GM04503 (cell line): ENCODE measurements around the gene EMX1.
A peak's percentile ranks its signal among the peaks of the same experiment; 100 is the strongest.

ENCODE experiments used
- DNase-seq: peaks from one replicate; pipeline ENCODE4 v3.0.0-alpha.2; 2012; ENCODE audit warnings: low read depth

Gene EMX1

DNA sequence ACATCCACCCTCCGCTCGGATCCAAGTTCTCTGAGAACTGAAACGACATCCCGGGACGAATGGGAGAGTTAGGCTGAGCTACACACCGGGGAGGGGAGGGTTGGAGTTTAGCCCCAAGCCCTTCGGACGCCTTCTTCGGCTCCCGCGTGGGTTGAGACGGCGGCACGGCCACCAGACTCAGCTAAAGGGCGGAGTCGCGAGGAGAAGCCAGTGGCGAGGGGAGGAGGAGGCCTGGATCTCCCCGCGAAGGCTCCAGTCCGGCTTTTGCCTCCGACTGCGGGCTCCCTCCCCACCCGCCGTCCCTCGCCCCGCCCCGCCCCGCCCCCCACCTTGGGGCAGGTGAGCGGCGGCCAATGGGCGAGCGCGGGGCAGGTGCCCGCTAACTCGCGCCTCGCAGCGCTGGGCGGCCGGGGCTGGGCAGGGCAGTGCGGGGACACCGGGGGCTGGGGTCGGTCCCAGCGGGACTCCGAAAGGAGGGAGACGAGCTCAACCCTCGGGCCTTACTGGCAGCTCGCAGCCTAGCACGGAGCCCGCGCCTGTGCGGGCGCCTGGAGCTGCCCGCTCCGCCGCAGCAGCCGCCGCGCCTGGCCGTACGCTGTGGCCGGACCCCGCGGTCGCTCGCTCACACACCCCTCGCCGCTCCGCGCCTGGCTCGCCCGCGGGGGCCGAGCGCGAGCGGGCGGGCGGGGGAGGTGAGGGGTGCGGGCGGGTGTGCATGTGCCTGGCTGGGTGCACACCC lies at the start of gene EMX1:
TSS of gene EMX1 (plus strand) at position 382 of the 739 bp plus-strand sequence. CDS start at position 716, 334 bp downstream.
- no peak for DNase-seq

GRCh38 chr2:72871060-72871459 lies 46.3 kb upstream of the EMX1 start:
- no peak for DNase-seq

- DNase-seq = no peak
Measured at GRCh38 chr2:72871880-72872279, 45.4 kb upstream of the EMX1 start.

GRCh38 chr2:72883356-72883962 lies 33.9 kb upstream of the EMX1 start:
- no peak for DNase-seq

GRCh38 chr2:72886505-72887031 lies 30.8 kb upstream of the EMX1 start:
- DNase-seq = no peak

DNA sequence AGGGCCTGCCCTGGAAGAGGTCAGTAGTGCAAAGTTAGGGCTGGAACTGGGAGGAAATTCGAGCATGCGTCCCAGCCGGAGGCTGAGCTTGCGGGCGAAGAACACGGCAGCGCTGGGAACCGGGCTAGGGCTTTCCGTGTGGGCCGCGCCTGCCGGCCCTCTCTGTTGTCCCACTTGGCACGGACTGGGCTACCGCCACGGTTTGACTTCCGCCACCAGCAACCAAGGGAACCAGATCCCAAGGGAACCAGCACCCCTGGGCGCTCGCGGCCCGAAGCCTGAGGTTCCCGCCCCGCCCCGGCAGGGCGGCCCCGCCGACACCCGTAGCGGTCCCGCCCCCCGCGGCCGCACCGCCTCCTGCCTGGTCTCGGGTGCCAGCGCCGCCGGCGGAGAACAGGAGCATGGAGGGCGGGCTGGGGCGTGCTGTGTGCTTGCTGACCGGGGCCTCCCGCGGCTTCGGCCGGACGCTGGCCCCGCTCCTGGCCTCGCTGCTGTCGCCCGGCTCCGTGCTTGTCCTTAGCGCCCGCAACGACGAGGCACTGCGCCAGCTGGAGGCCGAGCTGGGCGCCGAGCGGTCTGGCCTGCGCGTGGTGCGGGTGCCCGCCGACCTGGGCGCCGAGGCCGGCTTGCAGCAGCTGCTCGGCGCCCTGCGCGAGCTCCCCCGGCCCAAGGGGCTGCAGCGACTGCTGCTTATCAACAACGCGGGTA lies 30.1 kb upstream of the EMX1 start, which contains the start of gene SPR:
TSS of gene SPR (plus strand) at position 377 of the 708 bp plus-strand sequence. CDS start at position 402, 25 bp downstream.
- DNase-seq = peak; percentile 27

DNA sequence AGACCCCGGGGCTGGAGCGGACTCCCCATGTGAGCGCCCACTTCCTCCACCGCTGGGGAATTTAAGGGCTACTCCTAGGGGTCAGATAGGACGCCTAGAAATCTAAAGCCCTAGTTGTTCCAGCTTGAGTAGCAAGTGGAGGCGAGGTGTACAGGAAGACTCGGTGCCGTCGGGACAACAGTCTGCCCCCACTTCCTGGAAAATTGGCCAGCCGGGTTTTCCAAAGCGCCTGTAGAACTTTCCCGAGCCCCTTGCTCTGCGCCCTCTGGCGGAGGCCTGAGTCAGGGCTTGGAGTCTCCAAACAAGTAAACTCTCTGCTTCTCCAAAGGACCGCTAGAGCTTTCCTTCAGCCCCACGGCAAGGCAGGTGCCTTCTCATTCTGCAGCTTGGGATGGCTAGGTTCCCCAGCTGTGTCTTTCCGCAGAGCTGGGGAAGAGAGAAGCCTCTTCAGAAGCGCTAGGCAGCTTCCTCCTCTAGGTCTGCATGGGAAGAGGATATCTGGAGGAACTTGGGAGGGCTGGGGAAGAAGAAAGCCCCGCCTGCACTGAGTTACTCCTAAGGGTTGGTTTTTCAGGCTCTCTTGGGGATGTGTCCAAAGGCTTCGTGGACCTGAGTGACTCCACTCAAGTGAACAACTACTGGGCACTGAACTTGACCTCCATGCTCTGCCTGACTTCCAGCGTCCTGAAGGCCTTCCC lies 29.4 kb upstream of the EMX1 start:
- peak; percentile 42 for DNase-seq

DNA sequence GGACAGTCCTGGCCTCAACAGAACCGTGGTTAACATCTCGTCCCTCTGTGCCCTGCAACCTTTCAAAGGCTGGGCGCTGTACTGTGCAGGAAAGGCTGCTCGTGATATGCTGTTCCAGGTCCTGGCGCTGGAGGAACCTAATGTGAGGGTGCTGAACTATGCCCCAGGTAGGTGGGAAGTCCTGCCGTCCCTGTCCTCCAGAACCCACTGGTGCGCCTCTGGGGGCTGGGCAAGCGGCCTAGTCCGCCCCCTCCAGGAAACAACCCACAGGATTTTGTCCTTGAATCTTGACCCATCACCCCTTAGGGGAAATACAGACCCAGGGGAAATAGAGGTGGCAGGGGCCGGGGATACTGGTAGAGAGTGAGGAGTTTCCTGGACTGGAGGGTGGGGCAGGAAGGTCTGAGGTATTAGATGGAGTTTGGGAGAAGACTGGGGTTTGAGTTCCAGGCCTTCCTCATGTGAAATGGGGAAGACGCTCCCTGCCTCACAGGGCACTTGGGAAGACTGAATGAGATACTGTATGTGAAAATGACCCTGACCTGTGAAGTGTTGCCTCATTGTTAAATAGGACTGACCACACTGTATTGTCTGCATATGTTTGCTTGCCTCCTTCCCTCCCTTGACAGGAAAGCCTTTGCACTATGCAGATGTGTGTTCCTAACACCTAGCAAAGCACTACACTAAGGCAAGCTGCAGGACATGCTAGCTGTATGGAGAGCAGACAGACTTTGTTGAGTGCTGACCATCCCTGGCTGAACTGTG lies 28.7 kb upstream of the EMX1 start:
- DNase-seq = no peak

DNA sequence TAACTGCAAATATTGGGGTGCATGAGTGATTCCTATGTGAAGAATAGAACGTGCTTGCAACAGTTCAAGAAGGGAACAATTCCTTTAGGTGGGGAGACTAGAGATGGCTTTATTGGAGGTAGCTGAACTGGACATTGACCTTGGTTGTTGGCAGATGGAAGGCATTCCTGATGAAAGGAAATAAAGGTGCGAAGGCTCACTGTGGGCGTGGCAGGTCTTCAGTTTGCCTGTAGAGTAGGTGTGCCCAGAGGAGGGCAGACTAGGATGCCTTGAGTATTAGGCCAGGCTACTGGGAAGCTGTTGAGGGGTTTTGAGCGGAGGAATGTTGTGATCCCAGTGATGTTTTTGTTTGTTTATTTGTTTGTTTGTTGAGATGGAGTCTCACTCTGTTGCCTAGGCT lies 27.3 kb upstream of the EMX1 start:
- DNase-seq = no peak

- DNase-seq = no peak
Measured at GRCh38 chr2:72891091-72891818, 26.1 kb upstream of the EMX1 start.

DNA sequence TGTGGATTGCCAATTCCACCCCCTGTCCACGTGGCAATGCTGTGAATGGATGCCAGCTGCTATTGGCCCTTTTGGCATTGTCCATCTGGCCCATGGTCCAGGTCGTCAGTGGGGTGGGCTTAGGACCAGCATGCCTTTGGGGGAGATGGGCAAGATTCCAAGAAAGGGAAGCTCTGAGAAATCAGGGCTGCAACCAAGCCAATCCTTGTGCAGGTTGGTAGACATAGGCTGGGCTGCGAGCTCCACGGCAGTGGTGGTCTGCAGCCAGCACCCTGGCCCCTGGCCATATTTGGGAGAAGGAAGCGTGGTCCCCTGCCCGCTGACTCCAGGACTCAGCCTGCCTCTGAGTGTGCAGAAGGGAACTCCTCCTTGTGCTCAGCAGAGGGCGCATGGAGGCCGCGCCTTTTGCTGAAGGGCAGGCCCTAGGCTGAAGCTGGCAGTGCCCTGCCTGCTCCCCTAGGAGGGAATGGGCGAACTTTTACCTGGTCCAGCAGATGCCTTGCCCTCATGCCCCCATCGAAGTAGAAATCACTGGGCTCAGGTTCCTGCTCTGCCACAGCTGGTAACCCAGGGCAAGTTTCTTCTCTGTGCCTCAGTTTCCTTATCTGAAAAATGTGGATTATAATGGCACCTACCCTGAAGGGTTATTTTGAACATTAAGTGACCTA lies 24.7 kb upstream of the EMX1 start:
- DNase-seq = no peak

GRCh38 chr2:72893594-72894319 lies 23.6 kb upstream of the EMX1 start:
- no peak for DNase-seq

DNA sequence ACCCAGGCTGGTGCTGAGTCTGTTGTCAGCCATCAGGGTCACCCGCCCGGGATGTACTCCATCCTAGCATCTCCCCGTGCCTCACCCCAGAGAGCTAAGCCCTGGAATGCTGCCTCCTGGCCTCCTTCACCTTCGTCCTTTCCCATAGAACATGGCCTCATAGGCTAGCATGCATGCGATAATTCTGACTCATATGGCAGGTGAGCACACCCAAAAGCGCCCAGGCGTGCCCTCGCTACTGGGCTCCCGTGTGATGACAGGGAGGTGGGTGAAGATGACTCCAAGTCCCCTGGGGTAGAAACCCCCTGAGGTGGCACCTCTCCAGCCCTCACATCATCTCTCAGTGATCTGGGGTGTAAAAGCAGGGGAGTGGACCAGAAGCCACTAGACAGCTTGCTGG lies 22.8 kb upstream of the EMX1 start:
- DNase-seq = no peak

GRCh38 chr2:72895154-72895553 lies 22.2 kb upstream of the EMX1 start:
- no peak for DNase-seq

- peak; percentile 17 for DNase-seq
Measured at GRCh38 chr2:72895759-72896281, 21.5 kb upstream of the EMX1 start.

DNA sequence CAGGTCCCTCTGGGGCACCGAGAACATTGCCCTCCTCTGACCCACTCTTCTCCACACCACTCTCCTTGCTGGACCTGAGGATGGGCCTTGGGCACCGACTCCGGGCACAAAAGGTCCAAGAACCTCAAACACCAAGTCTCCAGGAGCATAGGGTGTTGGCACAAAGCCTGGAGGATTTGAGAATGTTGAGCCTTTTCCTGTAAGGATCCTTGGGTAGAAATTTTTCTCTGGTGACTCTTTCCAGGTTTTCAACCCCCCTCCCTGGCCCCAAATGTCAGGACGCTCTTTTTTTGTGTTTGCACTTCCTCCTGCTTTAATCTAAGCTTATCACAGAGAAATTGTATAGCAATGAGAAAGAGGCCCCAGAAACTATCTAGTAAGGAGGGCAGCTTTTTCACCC lies 20.9 kb upstream of the EMX1 start:
- DNase-seq = no peak

DNA sequence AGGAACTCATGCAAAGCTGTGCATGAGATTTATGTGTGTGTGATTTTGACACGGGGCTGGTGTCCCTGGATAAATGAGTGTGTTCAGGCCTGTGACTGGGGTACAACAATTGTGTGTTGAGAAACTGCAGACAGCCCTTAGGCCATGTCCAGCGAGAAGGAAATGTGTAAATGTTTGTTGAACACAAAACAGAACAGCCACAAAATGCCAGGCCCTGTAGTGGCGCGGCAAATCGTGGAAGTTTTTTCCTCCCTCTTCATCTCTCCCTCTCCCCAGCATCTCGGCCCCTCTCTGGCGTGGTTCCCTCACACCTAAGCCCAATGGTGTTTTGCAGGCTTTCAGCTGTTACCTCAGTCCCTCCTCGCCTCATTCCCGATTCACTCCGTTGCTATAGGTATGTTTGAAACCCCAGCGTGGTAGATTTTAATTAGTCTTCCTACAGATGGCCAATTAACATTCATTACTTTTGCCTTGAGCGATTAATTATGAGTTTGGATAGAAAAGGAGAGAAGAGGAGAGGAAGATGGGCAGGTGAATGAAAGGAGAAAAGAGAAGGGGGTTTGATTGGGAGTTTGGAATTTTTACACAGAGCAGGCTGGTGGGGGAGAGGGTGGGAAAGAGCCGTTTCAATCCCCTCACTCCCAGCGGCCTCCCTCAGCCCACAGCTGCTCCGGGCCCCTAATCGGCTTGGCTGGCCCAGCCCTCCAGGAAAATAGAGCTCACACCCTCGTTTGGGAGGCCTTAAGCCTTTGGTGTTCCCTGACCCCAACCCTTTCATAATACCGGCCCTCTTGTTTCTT lies 19.3 kb upstream of the EMX1 start:
- no peak for DNase-seq

DNA sequence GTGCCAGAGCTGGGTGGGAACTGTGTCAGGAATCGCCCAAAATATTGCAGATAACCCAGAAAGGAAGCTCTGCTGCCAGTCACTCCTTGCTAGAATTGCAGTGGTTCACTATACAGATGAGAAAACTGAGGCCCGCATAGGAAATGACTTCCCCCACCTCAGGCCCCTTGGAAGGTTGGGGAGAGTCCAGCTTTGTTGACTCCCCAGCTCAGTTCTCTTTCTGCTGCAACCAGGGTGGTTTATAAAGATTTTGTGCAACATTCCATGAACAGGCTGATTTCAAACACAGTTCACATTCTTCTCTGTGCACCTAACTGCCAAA lies 18.8 kb upstream of the EMX1 start:
- DNase-seq = no peak
